Measurements from ENCODE around the gene ERGIC1.
"Not testable (repeated sequence)": the region's sequence is repeated elsewhere in the genome, so short reads cannot be mapped to it uniquely, and the experiment has no call there.

Gene ERGIC1

GRCh38 chr5:172892713-172893112, 58.7 kb downstream of the ERGIC1 start:
- DNase-seq: no peak
- no peaks in the 10 kb centered on the region for H3K9me3 ChIP-seq (replicated peaks; ENCODE audit: insufficient read depth, low read length)
- H4K20me1 ChIP-seq (ENCODE audit: insufficient read depth, low read length): 0 out of 2 replicates have a peak, but pooled peaks cover 3% of the 10 kb centered on the region
- no peaks in the 10 kb centered on the region for H3K4me1 ChIP-seq (ENCODE audit: low read length)
- no peak overlapping the region for H3K9ac ChIP-seq (ENCODE audit: low read length)
- no peaks in the 10 kb centered on the region for H3K27me3 ChIP-seq (replicated peaks; ENCODE audit: insufficient read depth, low read length)
- H3F3A ChIP-seq (ENCODE audit: insufficient read depth, low read length): no peaks in the 10 kb centered on the region
- H3K79me2 ChIP-seq (ENCODE audit: low read length): peaks cover 69% of the 10 kb centered on the region
- no peak overlapping the region for H3K4me3 ChIP-seq (ENCODE audit: low read length)
- no peak overlapping the region for H3K27ac ChIP-seq (ENCODE audit: low read length)
- H3K4me2 ChIP-seq (ENCODE audit: low read depth, low read length): no peak overlapping the region
- TF ChIP-seq EZH2 (optimal IDR thresholded peaks at IDR 0.05; ENCODE audit: low read depth, low read length): no peak
- TF ChIP-seq EZH2phosphoT487 (IDR thresholded peaks at IDR 0.05; ENCODE audit: low read length): no peak
- no peak overlapping the region for H2AFZ ChIP-seq (ENCODE audit: low read length)
- peaks cover 2% of the 10 kb centered on the region; the same call in 1 of the 2 replicates for H3K36me3 ChIP-seq (replicated peaks; ENCODE audit: insufficient read depth, low read length)
- H3K9me2 ChIP-seq (replicated peaks; ENCODE audit: insufficient read depth, low read length): no peaks in the 10 kb centered on the region

GRCh38 chr5:172894767-172895388, 60.8 kb downstream of the ERGIC1 start:
- no peak overlapping the region for H3K4me2 ChIP-seq (ENCODE audit: low read depth, low read length)
- no peaks in the 10 kb centered on the region for H3F3A ChIP-seq (ENCODE audit: insufficient read depth, low read length)
- no peak overlapping the region for H2AFZ ChIP-seq (ENCODE audit: low read length)
- H3K79me2 ChIP-seq (ENCODE audit: low read length): peaks cover 66% of the 10 kb centered on the region
- H3K4me3 ChIP-seq (ENCODE audit: low read length): no peak overlapping the region
- no peaks in the 10 kb centered on the region for H3K9me2 ChIP-seq (replicated peaks; ENCODE audit: insufficient read depth, low read length)
- H3K27me3 ChIP-seq (replicated peaks; ENCODE audit: insufficient read depth, low read length): no peaks in the 10 kb centered on the region
- H3K9ac ChIP-seq (ENCODE audit: low read length): no peak overlapping the region
- no peak overlapping the region for H3K27ac ChIP-seq (ENCODE audit: low read length)
- H3K36me3 ChIP-seq (replicated peaks; ENCODE audit: insufficient read depth, low read length): peaks cover 5% of the 10 kb centered on the region; the same call in 1 of the 2 replicates
- no peaks in the 10 kb centered on the region for H3K9me3 ChIP-seq (replicated peaks; ENCODE audit: insufficient read depth, low read length)
- TF ChIP-seq, protein P1, sequence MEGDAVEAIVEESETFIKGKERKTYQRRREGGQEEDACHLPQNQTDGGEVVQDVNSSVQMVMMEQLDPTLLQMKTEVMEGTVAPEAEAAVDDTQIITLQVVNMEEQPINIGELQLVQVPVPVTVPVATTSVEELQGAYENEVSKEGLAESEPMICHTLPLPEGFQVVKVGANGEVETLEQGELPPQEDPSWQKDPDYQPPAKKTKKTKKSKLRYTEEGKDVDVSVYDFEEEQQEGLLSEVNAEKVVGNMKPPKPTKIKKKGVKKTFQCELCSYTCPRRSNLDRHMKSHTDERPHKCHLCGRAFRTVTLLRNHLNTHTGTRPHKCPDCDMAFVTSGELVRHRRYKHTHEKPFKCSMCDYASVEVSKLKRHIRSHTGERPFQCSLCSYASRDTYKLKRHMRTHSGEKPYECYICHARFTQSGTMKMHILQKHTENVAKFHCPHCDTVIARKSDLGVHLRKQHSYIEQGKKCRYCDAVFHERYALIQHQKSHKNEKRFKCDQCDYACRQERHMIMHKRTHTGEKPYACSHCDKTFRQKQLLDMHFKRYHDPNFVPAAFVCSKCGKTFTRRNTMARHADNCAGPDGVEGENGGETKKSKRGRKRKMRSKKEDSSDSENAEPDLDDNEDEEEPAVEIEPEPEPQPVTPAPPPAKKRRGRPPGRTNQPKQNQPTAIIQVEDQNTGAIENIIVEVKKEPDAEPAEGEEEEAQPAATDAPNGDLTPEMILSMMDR (IDR thresholded peaks at IDR 0.05; ENCODE audit: low read length): no peak
- no peak for TF ChIP-seq EZH2phosphoT487 (IDR thresholded peaks at IDR 0.05; ENCODE audit: low read length)
- TF ChIP-seq EZH2 (optimal IDR thresholded peaks at IDR 0.05; ENCODE audit: low read depth, low read length): no peak
- no peaks in the 10 kb centered on the region for H3K4me1 ChIP-seq (ENCODE audit: low read length)
- DNase-seq: no peak
- H4K20me1 ChIP-seq (ENCODE audit: insufficient read depth, low read length): no peaks in the 10 kb centered on the region

GRCh38 chr5:172895549-172895948, 61.5 kb downstream of the ERGIC1 start:
- Histone ChIP-seq H3K4me2 (ENCODE audit: low read depth, low read length) (no peak overlapping the region), H3F3A (ENCODE audit: insufficient read depth, low read length) (no peaks in the 10 kb centered on the region), H3K4me3 (ENCODE audit: low read length) (no peak overlapping the region), H3K9me3 (replicated peaks; ENCODE audit: insufficient read depth, low read length) (no peaks in the 10 kb centered on the region), H3K27ac (ENCODE audit: low read length) (no peak overlapping the region), H3K9me2 (replicated peaks; ENCODE audit: insufficient read depth, low read length) (no peaks in the 10 kb centered on the region), H3K4me1 (ENCODE audit: low read length) (no peaks in the 10 kb centered on the region), H4K20me1 (ENCODE audit: insufficient read depth, low read length) (no peaks in the 10 kb centered on the region), H3K36me3 (replicated peaks; ENCODE audit: insufficient read depth, low read length) (0 out of 2 replicates have a peak, but pooled peaks cover 5% of the 10 kb centered on the region), H3K9ac (ENCODE audit: low read length) (no peak overlapping the region), H2AFZ (ENCODE audit: low read length) (no peak overlapping the region), H3K27me3 (replicated peaks; ENCODE audit: insufficient read depth, low read length) (no peaks in the 10 kb centered on the region), H3K79me2 (ENCODE audit: low read length) (peaks cover 61% of the 10 kb centered on the region)
- no peak for DNase-seq
- TF ChIP-seq, protein P1 (IDR thresholded peaks at IDR 0.05; ENCODE audit: low read length): no peak
- TF ChIP-seq EZH2phosphoT487 (IDR thresholded peaks at IDR 0.05; ENCODE audit: low read length) (no peak), EZH2 (optimal IDR thresholded peaks at IDR 0.05; ENCODE audit: low read depth, low read length) (no peak)

GRCh38 chr5:172896465-172896864, 62.4 kb downstream of the ERGIC1 start:
- Histone ChIP-seq H3K4me2 (ENCODE audit: low read depth, low read length) (no peak overlapping the region), H3K9ac (ENCODE audit: low read length) (no peak overlapping the region), H3K36me3 (replicated peaks; ENCODE audit: insufficient read depth, low read length) (0 out of 2 replicates have a peak, but pooled peaks cover 5% of the 10 kb centered on the region), H3K9me3 (replicated peaks; ENCODE audit: insufficient read depth, low read length) (no peaks in the 10 kb centered on the region), H3K27ac (ENCODE audit: low read length) (no peak overlapping the region), H3K4me3 (ENCODE audit: low read length) (no peak overlapping the region), H3K27me3 (replicated peaks; ENCODE audit: insufficient read depth, low read length) (no peaks in the 10 kb centered on the region), H3K79me2 (ENCODE audit: low read length) (peaks cover 56% of the 10 kb centered on the region), H3K4me1 (ENCODE audit: low read length) (no peaks in the 10 kb centered on the region), H3F3A (ENCODE audit: insufficient read depth, low read length) (no peaks in the 10 kb centered on the region), H3K9me2 (replicated peaks; ENCODE audit: insufficient read depth, low read length) (no peaks in the 10 kb centered on the region), H4K20me1 (ENCODE audit: insufficient read depth, low read length) (no peaks in the 10 kb centered on the region), H2AFZ (ENCODE audit: low read length) (no peak overlapping the region)
- TF ChIP-seq EZH2 (optimal IDR thresholded peaks at IDR 0.05; ENCODE audit: low read depth, low read length): no peak
- no peak for TF ChIP-seq EZH2phosphoT487 (IDR thresholded peaks at IDR 0.05; ENCODE audit: low read length)
- TF ChIP-seq, protein P1 (IDR thresholded peaks at IDR 0.05; ENCODE audit: low read length): no peak
- DNase-seq: no peak

GRCh38 chr5:172897067-172897466, 63.0 kb downstream of the ERGIC1 start:
- not testable (repeated sequence) for H3K36me3 ChIP-seq (replicated peaks; ENCODE audit: insufficient read depth, low read length); H4K20me1 ChIP-seq (ENCODE audit: insufficient read depth, low read length); H2AFZ ChIP-seq (ENCODE audit: low read length); H3K27ac ChIP-seq (ENCODE audit: low read length); H3K4me3 ChIP-seq (ENCODE audit: low read length); H3K9me3 ChIP-seq (replicated peaks; ENCODE audit: insufficient read depth, low read length); H3K9ac ChIP-seq (ENCODE audit: low read length); DNase-seq; H3K9me2 ChIP-seq (replicated peaks; ENCODE audit: insufficient read depth, low read length); H3F3A ChIP-seq (ENCODE audit: insufficient read depth, low read length); H3K27me3 ChIP-seq (replicated peaks; ENCODE audit: insufficient read depth, low read length); H3K4me2 ChIP-seq (ENCODE audit: low read depth, low read length); H3K4me1 ChIP-seq (ENCODE audit: low read length)
- H3K79me2 ChIP-seq (ENCODE audit: low read length): peaks cover 55% of the 10 kb centered on the region
